Spleen (tissue), 11 donors: ENCODE measurements around the gene SPHK2. TPM values are rescaled to one million over a fixed set of nuclear protein-coding genes. Genes with fewer than 3 reads are reported as not detected.
A peak's percentile ranks its signal among the peaks of the same experiment; 100 is the strongest.

Source experiments
- DNase-seq: peaks from one replicate; pipeline ENCODE4 v3.0.0-alpha.2; 2020
- H3K27ac ChIP-seq, 8 donors: fragments of 200-600 bp; sonication (generic) in 7 of 8; 1 replicate in 4 of 8; 2 replicates in 4 of 8; pipeline versions ENCODE4 v1.5.0 to v1.8.0; 2016 to 2021; ENCODE audit warnings: inconsistent platforms in 4 of 8, mild to moderate bottlenecking in 4 of 8, moderate library complexity in 1 of 8
- H3K27me3 ChIP-seq, 7 donors: fragments of 200-600 bp; sonication (generic) in 6 of 7; replicated peaks in 1 of 7; 1 replicate in 4 of 7; 2 replicates in 3 of 7; pipeline versions ENCODE4 v1.5.0 to v1.8.0; 2016 to 2021; ENCODE audit warnings: inconsistent platforms in 3 of 7, mild to moderate bottlenecking in 1 of 7
- H3K36me3 ChIP-seq, 6 donors: fragments of 200-600 bp; sonication (generic) in 5 of 6; 1 replicate in 4 of 6; 2 replicates in 2 of 6; pipeline versions ENCODE4 v1.5.0 to v1.8.0; 2016 to 2021; ENCODE audit warnings: inconsistent platforms in 2 of 6
- H3K4me1 ChIP-seq, 6 donors: fragments of 200-600 bp; sonication (generic) in 5 of 6; 1 replicate in 3 of 6; 2 replicates in 3 of 6; pipeline versions ENCODE4 v1.5.0 to v1.8.0; 2016 to 2021; ENCODE audit warnings: inconsistent platforms in 3 of 6
- H3K4me3 ChIP-seq, 8 donors: fragments of 200-600 bp; sonication (generic) in 7 of 8; 1 replicate in 4 of 8; 2 replicates in 4 of 8; pipeline versions ENCODE4 v1.5.0 to v1.8.0; 2016 to 2021; ENCODE audit warnings: inconsistent platforms in 4 of 8, mild to moderate bottlenecking in 4 of 8, moderate library complexity in 2 of 8
- H3K9me3 ChIP-seq, 8 donors: fragments of 200-600 bp; sonication (generic) in 7 of 8; 1 replicate in 4 of 8; 2 replicates in 4 of 8; pipeline versions ENCODE4 v1.5.0 to v1.8.0; 2016 to 2021; ENCODE audit warnings: inconsistent platforms in 4 of 8
- CTCF ChIP-seq, 11 experiments: fragments of 200-600 bp in 7 of 11; fragments of 450-650 bp in 4 of 11; sonication (generic) in 4 of 11; IDR thresholded peaks in 8 of 11; conservative IDR thresholded peaks in 3 of 11; 1 replicate in 7 of 11; 2 replicates in 4 of 11; pipeline versions ENCODE4 v1.4.0 to v1.8.0; 2016 to 2021; ENCODE audit warnings: antibody characterized with exemption in 11 of 11, inconsistent platforms in 4 of 11, mild to moderate bottlenecking in 1 of 11
- POLR2A ChIP-seq, 3 donors: fragments of 450-650 bp; IDR thresholded peaks; one replicate each; pipeline ENCODE4 v1.5.1; 2017; ENCODE audit warnings: antibody characterized with exemption in 3 of 3, mild to moderate bottlenecking in 1 of 3
- POLR2AphosphoS5 ChIP-seq, 3 donors: sonication (generic); formaldehyde crosslinking; IDR thresholded peaks; one replicate each; pipeline ENCODE4 v1.5.1; 2017; ENCODE audit warnings: antibody characterized with exemption in 3 of 3
- WGBS, 5 donors: extraction: QIAGEN DNeasy Blood & Tissue Kit in 3 of 5; methylation state at CpG; one replicate each; pipeline versions ENCODE4 v1.1.5 to v1.1.7; 2013 to 2018; 5-methylcytosine and 5-hydroxymethylcytosine counted together
- intact Hi-C: fragments of 100-400 bp; cut with DNase I; formaldehyde crosslinking; loops from one replicate; pipeline ENCODE4 v1.15.0; 2023; ENCODE audit warnings: low total_unique reads
- polyA plus RNA-seq, 3 donors: library from polyadenylated mRNA; stranded (reverse); fragments of 200-250 nt; gene quantifications; one replicate each; pipeline ENCODE4 v1.2.1, GENCODE V29; 2013
- total RNA-seq, 7 donors: library from RNA; depleted of rRNA in 3 of 7; stranded (reverse); fragments of >200 nt in 3 of 7; fragmentation: NEBNext Ultra II Directional in 4 of 7; extraction: Animal tissue kit (Norgen Biotek cat#: 25700) in 4 of 7; gene quantifications; one replicate each; pipeline versions ENCODE4 v1.1.0 to v1.2.1, GENCODE V29; 2016 to 2021
- donor health status: healthy with polysubstance abuse.
- donor health status: DM: no; HTN: no; CAD: no; lungs with moderate emphysema.
- donor health status: DM: no; HTN: no; CAD: no.
- donor health status: Bipolar disorder and iron deficiency.
- donor health status: healthy.
- donor health status: DM: no; HTN: no; CAD: no.
- donor health status: DM: yes; HTN: yes; CAD: no.

SPHK2 gene
- total and polyA plus RNA-seq, 10 donors: 7.9 to 26.5 (median 21.3) TPM

GRCh38 chr19:48646722-48647216 lies 27.5 kb downstream of the SPHK2 start:
- Histone ChIP-seq H3K4me1 (peaks cover 16 to 63% (median 41%) of the 10 kb centered on the region in 6 donors), H3K4me3 (peak overlapping the region in 6 of 8 donors; percentile 46 to 78 (median 54))
- intact Hi-C loops: no loop called here

GRCh38 chr19:48648134-48648533 lies 28.8 kb downstream of the SPHK2 start:
- H3K36me3 ChIP-seq: no peaks in the 10 kb centered on the region
- WGBS, 5 donors: 71 to 83% (median 81%) methylated on average over 2 of the region's 2 CpGs
- H3K4me3 ChIP-seq: no peak overlapping the region
- TF ChIP-seq POLR2AphosphoS5 (IDR thresholded peaks at IDR 0.05) (no peak), CTCF (IDR thresholded peaks at IDR 0.05 in 8 of 11, conservative IDR thresholded peaks at IDR 0.05 in 3 of 11) (no peak), POLR2A (IDR thresholded peaks at IDR 0.05) (no peak)
- peaks cover 16 to 74% (median 42%) of the 10 kb centered on the region in 6 donors for H3K4me1 ChIP-seq
- DNase-seq: no peak
- peaks cover 0 to 5% (median 0%) of the 10 kb centered on the region in 7 donors for H3K27me3 ChIP-seq
- peak overlapping the region in 3 of 8 donors; percentile 77 to 87 (median 85) for H3K27ac ChIP-seq
- intact Hi-C loops: no loop called here
- no peaks in the 10 kb centered on the region for H3K9me3 ChIP-seq

More at GRCh38 chr19:48646722-48647216, 27.5 kb downstream of the SPHK2 start:
- DNase-seq: no peak
- WGBS, 5 donors: 10 to 24% (median 10%) methylated on average over 4 to 10 of the region's 10 CpGs
- Histone ChIP-seq H3K9me3 (no peaks in the 10 kb centered on the region), H3K27ac (peak overlapping the region; percentile 87 to 96 (median 90)), H3K36me3 (no peaks in the 10 kb centered on the region), H3K27me3 (peaks cover 0 to 5% (median 0%) of the 10 kb centered on the region in 7 donors)
- no peak for TF ChIP-seq POLR2AphosphoS5 (IDR thresholded peaks at IDR 0.05)
- TF ChIP-seq CTCF (IDR thresholded peaks at IDR 0.05 in 8 of 11, conservative IDR thresholded peaks at IDR 0.05 in 3 of 11): no peak
- no peak for TF ChIP-seq POLR2A (IDR thresholded peaks at IDR 0.05)

- no peak for DNase-seq
- Histone ChIP-seq H3K4me3 (no peak overlapping the region), H3K4me1 (peaks cover 10 to 53% (median 22%) of the 10 kb centered on the region in 6 donors), H3K36me3 (no peaks in the 10 kb centered on the region), H3K27ac (no peak overlapping the region), H3K27me3 (no peaks in the 10 kb centered on the region), H3K9me3 (no peaks in the 10 kb centered on the region)
- intact Hi-C loops: no loop called here
- 91 to 97% (median 91%) methylated on average over 12 of the region's 12 CpGs for WGBS, 5 donors
- TF ChIP-seq POLR2AphosphoS5 (IDR thresholded peaks at IDR 0.05) (no peak), POLR2A (IDR thresholded peaks at IDR 0.05) (no peak), CTCF (IDR thresholded peaks at IDR 0.05 in 8 of 11, conservative IDR thresholded peaks at IDR 0.05 in 3 of 11) (no peak)
These were observed 31.8 kb downstream of the SPHK2 start for GRCh38 chr19:48650974-48651682.

GRCh38 chr19:48651683-48652048 lies 32.4 kb downstream of the SPHK2 start:
- intact Hi-C loops: no loop called here
- Histone ChIP-seq H3K27me3 (no peaks in the 10 kb centered on the region), H3K36me3 (no peaks in the 10 kb centered on the region), H3K9me3 (no peaks in the 10 kb centered on the region), H3K4me3 (no peak overlapping the region), H3K27ac (peak overlapping the region in 1 of 8 donors; percentile 2), H3K4me1 (peaks cover 10 to 48% (median 19%) of the 10 kb centered on the region in 6 donors)
- no peak for DNase-seq
- WGBS, 5 donors: 70 to 91% (median 83%) methylated on average over 5 of the region's 5 CpGs
- TF ChIP-seq CTCF (IDR thresholded peaks at IDR 0.05 in 8 of 11, conservative IDR thresholded peaks at IDR 0.05 in 3 of 11) (no peak), POLR2A (IDR thresholded peaks at IDR 0.05) (no peak), POLR2AphosphoS5 (IDR thresholded peaks at IDR 0.05) (no peak)
